ENCODE results near the gene ZNF526. TPM values are rescaled to one million over a fixed set of nuclear protein-coding genes. Genes with fewer than 3 reads are reported as not detected.

The ZNF526 gene
- total and polyA plus RNA-seq, 10 donors = 1.9 to 15.0 (median 8.4) TPM

GRCh38 chr19:42274065-42274682, 54.1 kb downstream of the ZNF526 start:
- WGBS, 5 donors = 92 to 96% (median 94%) methylated on average over 16 to 22 of the region's 22 CpGs
- intact Hi-C loops (cut with DNase I; ENCODE audit: low total_unique reads) = no loop called here
- Histone ChIP-seq H3K9me3 (no peaks in the 10 kb centered on the region), H3K27me3 (replicated peaks in 1 of 7) (no peaks in the 10 kb centered on the region), H3K27ac (peak overlapping the region in 3 of 8 donors; percentile 18 to 97 (median 47)), H3K36me3 (peaks cover 0 to 66% (median 33%) of the 10 kb centered on the region in 6 donors), H3K4me1 (peaks cover 61 to 98% (median 84%) of the 10 kb centered on the region in 6 donors), H3K4me3 (no peak overlapping the region)
- no peak for TF ChIP-seq POLR2AphosphoS5 (IDR thresholded peaks at IDR 0.05)
- no peak for TF ChIP-seq POLR2A (IDR thresholded peaks at IDR 0.05)
- no peak for TF ChIP-seq CTCF (IDR thresholded peaks at IDR 0.05 in 8 of 11, conservative IDR thresholded peaks at IDR 0.05 in 3 of 11)
- DNase-seq = peak; percentile 78

GRCh38 chr19:42275103-42275502, 55.0 kb downstream of the ZNF526 start:
- H3K27me3 ChIP-seq (replicated peaks in 1 of 7) = no peaks in the 10 kb centered on the region
- WGBS, 5 donors = 76 to 88% (median 82%) methylated on average over 7 of the region's 7 CpGs
- TF ChIP-seq POLR2AphosphoS5 (IDR thresholded peaks at IDR 0.05) (peak; percentile 14 to 26 (median 15)), POLR2A (IDR thresholded peaks at IDR 0.05) (no peak), CTCF (IDR thresholded peaks at IDR 0.05 in 8 of 11, conservative IDR thresholded peaks at IDR 0.05 in 3 of 11) (no peak)
- H3K36me3 ChIP-seq = peaks cover 0 to 66% (median 33%) of the 10 kb centered on the region in 6 donors
- peaks cover 63 to 100% (median 87%) of the 10 kb centered on the region in 6 donors for H3K4me1 ChIP-seq
- no peak for DNase-seq
- H3K9me3 ChIP-seq = no peaks in the 10 kb centered on the region
- intact Hi-C loops (cut with DNase I; ENCODE audit: low total_unique reads) = no loop called here
- H3K27ac ChIP-seq = peak overlapping the region in 4 of 8 donors; percentile 16 to 97 (median 32)
- no peak overlapping the region for H3K4me3 ChIP-seq

- Histone ChIP-seq H3K27me3 (replicated peaks in 1 of 7) (no peaks in the 10 kb centered on the region), H3K4me1 (peaks cover 59 to 100% (median 85%) of the 10 kb centered on the region in 6 donors), H3K4me3 (no peak overlapping the region), H3K9me3 (no peaks in the 10 kb centered on the region), H3K27ac (peak overlapping the region in 4 of 8 donors; percentile 6 to 97 (median 56)), H3K36me3 (peaks cover 0 to 66% (median 33%) of the 10 kb centered on the region in 6 donors)
- TF ChIP-seq POLR2AphosphoS5 (IDR thresholded peaks at IDR 0.05) (no peak), POLR2A (IDR thresholded peaks at IDR 0.05) (no peak), CTCF (IDR thresholded peaks at IDR 0.05 in 8 of 11, conservative IDR thresholded peaks at IDR 0.05 in 3 of 11) (no peak)
- DNase-seq = no peak
- intact Hi-C loops (cut with DNase I; ENCODE audit: low total_unique reads) = no loop called here
- 88 to 94% (median 89%) methylated on average over 3 of the region's 3 CpGs for WGBS, 5 donors
Measured at GRCh38 chr19:42275517-42275916, 55.4 kb downstream of the ZNF526 start.

GRCh38 chr19:42276284-42276683, 56.2 kb downstream of the ZNF526 start:
- no peaks in the 10 kb centered on the region for H3K9me3 ChIP-seq
- WGBS, 5 donors = 32 to 55% (median 41%) methylated on average over 3 of the region's 3 CpGs
- peaks cover 54 to 100% (median 85%) of the 10 kb centered on the region in 6 donors for H3K4me1 ChIP-seq
- no peak for DNase-seq
- intact Hi-C loops (cut with DNase I; ENCODE audit: low total_unique reads) = no loop called here
- no peak for TF ChIP-seq POLR2AphosphoS5 (IDR thresholded peaks at IDR 0.05)
- no peak for TF ChIP-seq CTCF (IDR thresholded peaks at IDR 0.05 in 8 of 11, conservative IDR thresholded peaks at IDR 0.05 in 3 of 11)
- TF ChIP-seq POLR2A (IDR thresholded peaks at IDR 0.05) = no peak
- H3K27me3 ChIP-seq (replicated peaks in 1 of 7) = no peaks in the 10 kb centered on the region
- peaks cover 0 to 66% (median 33%) of the 10 kb centered on the region in 6 donors for H3K36me3 ChIP-seq
- H3K27ac ChIP-seq = peak overlapping the region in 5 of 8 donors; percentile 9 to 99 (median 97)
- H3K4me3 ChIP-seq = no peak overlapping the region
